GM12878 (cell line): ENCODE results near the gene OR4D6. TPM values are rescaled to one million over a fixed set of nuclear protein-coding genes. Genes with fewer than 3 reads are reported as not detected.

Source experiments
- ATAC-seq: fragments of 200-7000 bp; cut with Tn5 transposase; 3 replicates; pipeline ENCODE4 v1.9.1; 2020; ENCODE audit warnings: mild to moderate bottlenecking, moderate library complexity
- BruUV-seq: library from RNA; stranded (reverse); fragments of 400-500 nt; replicated peaks from 2 replicates; lab custom pipeline; 2021; lab: Mats Ljungman, UMichigan
- CTCF ChIA-PET: fragments of 300-600 bp; sonication (Branson Sonifier 250); formaldehyde crosslinking; extraction: SDS; loops from one replicate; lab custom pipeline; 2021; ENCODE audit warnings: inconsistent platforms; lab: Yijun Ruan, JAX
- POLR2A ChIA-PET: fragments of 350-600 bp; formaldehyde crosslinking; extraction: SDS; loops from one replicate; lab custom pipeline; 2021; ENCODE audit warnings: inconsistent platforms; lab: Charles Lee
- RAD21 ChIA-PET: fragments of 300-600 bp; sonication (Branson Sonifier 250); formaldehyde crosslinking; loops from one replicate; lab custom pipeline; 2023; ENCODE audit warnings: antibody characterized with exemption; ENCODE audit not compliant: unreplicated experiment; lab: Charles Lee
- SMC1A ChIA-PET: fragments of 300-600 bp; sonication (Branson Sonifier 250); formaldehyde crosslinking; loops from one replicate; lab custom pipeline; 2023; ENCODE audit not compliant: unreplicated experiment, uncharacterized antibody; lab: Charles Lee
- DNase-seq: peaks from one replicate; pipeline ENCODE4 v3.0.0-alpha.2; 2011; ENCODE audit warnings: low read depth, low spot score
- FAIRE-seq: peaks from 3 replicates; lab custom pipeline; 2011; peaks lifted over from hg19 to GRCh38; lab: Jason Lieb, UNC
- H2AFZ ChIP-seq: 2 replicates; pipeline ENCODE4 v1.6.0; 2011; ENCODE audit warnings: low read depth, low read length, control low read depth; ENCODE audit not compliant: control insufficient read depth
- H3K27ac ChIP-seq: 2 replicates; pipeline ENCODE4 v1.5.1; 2011; ENCODE audit warnings: control low read depth; ENCODE audit not compliant: control insufficient read depth, insufficient read depth
- H3K27me3 ChIP-seq, 2 experiments: replicated peaks in 1 of 2; 2 replicates each; pipeline versions ENCODE4 v1.6.0 to v1.6.1; 2011; ENCODE audit warnings: low read length in 1 of 2; ENCODE audit not compliant: control insufficient read depth in 2 of 2, insufficient read depth in 2 of 2
- H3K36me3 ChIP-seq, 2 experiments: 2 replicates each; pipeline ENCODE4 v1.5.1; 2011; ENCODE audit warnings: low read length in 1 of 2; ENCODE audit not compliant: control insufficient read depth in 2 of 2, insufficient read depth in 2 of 2
- H3K4me1 ChIP-seq: 2 replicates; pipeline ENCODE4 v1.6.1; 2011; ENCODE audit warnings: mild to moderate bottlenecking, low read length, moderate library complexity, mixed read lengths; ENCODE audit not compliant: control insufficient read depth, insufficient read depth
- H3K4me2 ChIP-seq: 2 replicates; pipeline ENCODE4 v1.6.0; 2011; ENCODE audit warnings: control low read depth; ENCODE audit not compliant: control insufficient read depth, insufficient read depth
- H3K4me3 ChIP-seq: fragments of 200-600 bp; sonication (generic); 2 replicates; pipeline ENCODE4 v1.5.1; 2016
- H3K79me2 ChIP-seq: 2 replicates; pipeline ENCODE4 v1.6.0; 2011; ENCODE audit warnings: low read length; ENCODE audit not compliant: control insufficient read depth, insufficient read depth
- H3K9ac ChIP-seq: 2 replicates; pipeline ENCODE4 v1.8.0; 2011; ENCODE audit warnings: low read length, control low read depth, mixed read lengths; ENCODE audit not compliant: control insufficient read depth, insufficient read depth
- H3K9me3 ChIP-seq: replicated peaks from 3 replicates; pipeline ENCODE4 v1.5.1; 2011; ENCODE audit warnings: mild to moderate bottlenecking, low read length; ENCODE audit not compliant: control insufficient read depth, insufficient read depth
- H4K20me1 ChIP-seq: 2 replicates; pipeline ENCODE4 v1.6.0; 2011; ENCODE audit not compliant: control insufficient read depth, insufficient read depth
- CBFB ChIP-seq: IDR thresholded peaks from 2 replicates; pipeline ENCODE4 v1.6.1; 2016; ENCODE audit warnings: antibody characterized with exemption, low read depth
- KAT2A ChIP-seq: conservative IDR thresholded peaks from 2 replicates; pipeline ENCODE4 v1.6.1; 2011; ENCODE audit warnings: low read depth, low read length; ENCODE audit not compliant: control insufficient read depth
- NFIC ChIP-seq: IDR thresholded peaks from 2 replicates; pipeline ENCODE4 v1.6.1; 2012; ENCODE audit warnings: low read depth, mild to moderate bottlenecking, inconsistent platforms, low read length, moderate library complexity
- POLR2AphosphoS2 ChIP-seq: IDR thresholded peaks from 2 replicates; pipeline ENCODE4 v1.6.1; 2011; ENCODE audit warnings: low read depth, mild to moderate bottlenecking, low read length, improper control_type of control experiment, moderate library complexity
- RELA ChIP-seq: fragments of 450-650 bp; IDR thresholded peaks from 2 replicates; pipeline ENCODE4 v1.8.0; 2014; ENCODE audit warnings: borderline replicate concordance; ENCODE audit not compliant: partially characterized antibody
- WGBS: methylation state at CpG from one replicate; pipeline ENCODE4 v1.1.6; 2016; ENCODE audit warnings: low lambda C conversion rate; ENCODE audit not compliant: insufficient replicate concordance, insufficient coverage; ENCODE audit errors: missing lambda C conversion rate; 5-methylcytosine and 5-hydroxymethylcytosine counted together
- in situ Hi-C: fragments of 300-500 bp; cut with MboI; formaldehyde crosslinking; loops from 9 replicates; pipeline ENCODE4 v1.14.3; 2018; ENCODE audit warnings: mixed read lengths
- intact Hi-C: fragments of 100-400 bp; cut with micrococcal nuclease; formaldehyde crosslinking; loops from one replicate; pipeline ENCODE4 v1.14.2; 2022; ENCODE audit not compliant: unreplicated experiment
- polyA plus RNA-seq, 11 experiments: library from polyadenylated mRNA; depleted of rRNA in 4 of 11; unstranded in 6 of 11; stranded (reverse) in 5 of 11; fragments of >200 nt; fragmentation: Nextera tagmentation in 4 of 11; fragmentation: Illumina TruSeq in 1 of 11; extraction: Ambion mirVana in 4 of 11; extraction: Trizol in 1 of 11; gene quantifications; 1 replicate in 1 of 11; 2 replicates in 10 of 11; pipeline versions ENCODE4 v1.2.1 to v1.2.3, GENCODE V29; 2011 to 2016; ENCODE audit warnings: inconsistent platforms in 2 of 11, missing spikeins in 2 of 11, low read depth in 1 of 11
- total RNA-seq, 4 experiments: library from RNA; depleted of rRNA in 3 of 4; stranded (reverse); fragments of >200 nt in 3 of 4; fragmentation: Illumina TruSeq in 1 of 4; extraction: Trizol in 1 of 4; gene quantifications; 2 replicates each; pipeline versions ENCODE4 v1.2.1 to v1.2.3, GENCODE V29; 2013 to 2021
- TF ChIP-seq, protein P1 (sequence below): IDR thresholded peaks from 2 replicates; pipeline ENCODE4 v1.6.1; 2012; ENCODE audit warnings: improper control_type of control experiment, low read depth, low read length; ENCODE audit not compliant: insufficient replicate concordance
- TF ChIP-seq, protein P2 (sequence below): fragments of 150-350 bp; IDR thresholded peaks from 2 replicates; pipeline ENCODE4 v1.6.1; 2014; ENCODE audit warnings: mild to moderate bottlenecking, low read depth, low read length
- TF ChIP-seq, protein P3 (sequence below): IDR thresholded peaks from 2 replicates; pipeline ENCODE4 v1.6.1; 2012; ENCODE audit warnings: low read length, inconsistent platforms

Gene OR4D6
- total and polyA plus RNA-seq, 10 of the 15 experiments (the other 5 are each of a cell fraction or from before 2014, with no cell fraction given), result not detected

DNA sequence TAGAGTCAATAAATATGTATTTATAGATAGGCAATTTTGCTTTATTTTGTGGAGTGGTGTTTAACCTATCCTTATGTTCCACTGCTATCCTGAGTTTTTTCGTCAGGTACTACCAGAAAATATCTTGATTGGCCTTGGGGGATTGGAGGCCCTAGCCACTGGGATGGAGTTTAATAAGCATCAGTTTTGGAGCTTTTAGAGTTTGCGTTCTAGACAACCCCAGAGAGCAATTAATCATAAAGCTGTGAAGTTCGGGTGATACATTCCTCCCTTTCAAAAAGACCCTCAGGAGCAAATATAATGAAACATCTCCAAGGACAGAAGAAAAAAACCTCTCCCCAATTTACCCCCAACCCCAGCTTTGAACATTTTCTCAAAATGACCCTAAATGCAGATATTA is 20.6 kb upstream of the OR4D6 start, which contains the start of gene OR5A1:
Gene OR5A1 (plus strand): TSS at position 301 of the 400 bp plus-strand sequence. CDS start 6,700 bp downstream, outside the sequence.
- no peak within 1 kb of the TSS for H3K4me2 ChIP-seq
- no peak within 1 kb of the TSS for H3K4me3 ChIP-seq
- 10% methylated on average over 3 of the region's 3 CpGs for WGBS
- CTCF ChIA-PET, result interaction anchor here (0.7 to 1.9 kb wide), 6 partner anchors 13 to 301 kb away, joined by 3 to 6 read pairs (median 4); no protein-coding TSS in a partner anchor
- intact Hi-C loops (no loop called here), in situ Hi-C loops (no loop called here)
- H2AFZ ChIP-seq, result no peak within 1 kb of the TSS
- H3K27me3 ChIP-seq, result peaks cover 1 to 4% of the 10 kb centered on the region in 2 experiments; a peak in 1 of 4 replicates
- no peaks in the 10 kb centered on the region for H3K79me2 ChIP-seq
- H3K9ac ChIP-seq, result no peak within 1 kb of the TSS
- no TSS peak for BruUV-seq
- POLR2A ChIA-PET, result no interaction called here
- FAIRE-seq, result no peak
- no peak for ATAC-seq
- DNase-seq, result no peak
- RAD21 ChIA-PET, result interaction anchor here (1.2 kb wide), 1 partner anchor 217 kb away, joined by 3 read pairs; no protein-coding TSS in a partner anchor
- H3K4me1 ChIP-seq, result no peaks in the 10 kb centered on the region
- H3K36me3 ChIP-seq, result no peaks in the 10 kb centered on the region
- SMC1A ChIA-PET, result interaction anchor here (0.6 to 0.7 kb wide), 2 partner anchors 169 to 266 kb away, joined by 3 read pairs; no protein-coding TSS in a partner anchor
- no peaks in the 10 kb centered on the region for H3K9me3 ChIP-seq
- TF ChIP-seq CBFB (no peak), NFIC (no peak)
- H4K20me1 ChIP-seq, result no peaks in the 10 kb centered on the region
- no peak within 1 kb of the TSS for H3K27ac ChIP-seq

DNA sequence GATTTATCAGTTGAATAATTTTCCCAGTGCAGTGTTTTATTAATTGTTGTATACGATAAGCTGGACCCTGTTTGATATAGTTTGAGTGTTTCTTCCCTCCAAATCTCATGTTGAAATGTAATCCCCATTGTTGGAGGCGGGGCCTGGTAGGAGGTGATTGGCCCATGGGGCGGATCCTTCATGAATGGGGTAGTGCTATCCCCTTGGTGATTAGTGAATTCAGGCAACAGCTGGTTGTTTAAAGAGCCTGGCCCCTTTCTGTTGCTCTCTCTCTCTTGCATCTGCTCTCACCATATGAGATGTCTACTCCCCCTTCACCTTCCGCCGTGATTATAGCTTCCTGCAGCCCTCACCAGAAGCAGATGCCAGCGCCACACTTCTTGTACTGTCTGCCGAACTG is 19.0 kb upstream of the OR4D6 start:
- Histone ChIP-seq H3K79me2 (no peaks in the 10 kb centered on the region), H3K9me3 (no peaks in the 10 kb centered on the region), H3K4me1 (no peaks in the 10 kb centered on the region), H3K4me3 (no peak overlapping the region), H2AFZ (no peak overlapping the region), H3K27me3 (0 out of 4 replicates have a peak, but pooled peaks cover 0 to 1% of the 10 kb centered on the region in 2 experiments), H4K20me1 (no peaks in the 10 kb centered on the region), H3K27ac (no peak overlapping the region), H3K4me2 (no peak overlapping the region), H3K9ac (no peak overlapping the region), H3K36me3 (no peaks in the 10 kb centered on the region)
- ATAC-seq (no peak), DNase-seq (no peak), FAIRE-seq (no peak)
- intact Hi-C loops (no loop called here), in situ Hi-C loops (no loop called here)
- POLR2A ChIA-PET, result no interaction called here
- CTCF ChIA-PET, result interaction anchor here (1.9 kb wide), 1 partner anchor 9 kb away, joined by 9 read pairs; no protein-coding TSS in a partner anchor
- SMC1A ChIA-PET, result no interaction called here
- RAD21 ChIA-PET, result no interaction called here
- WGBS, result 41% methylated on average over 7 of the region's 7 CpGs
- BruUV-seq, result no TSS peak
- TF ChIP-seq, protein P1, sequence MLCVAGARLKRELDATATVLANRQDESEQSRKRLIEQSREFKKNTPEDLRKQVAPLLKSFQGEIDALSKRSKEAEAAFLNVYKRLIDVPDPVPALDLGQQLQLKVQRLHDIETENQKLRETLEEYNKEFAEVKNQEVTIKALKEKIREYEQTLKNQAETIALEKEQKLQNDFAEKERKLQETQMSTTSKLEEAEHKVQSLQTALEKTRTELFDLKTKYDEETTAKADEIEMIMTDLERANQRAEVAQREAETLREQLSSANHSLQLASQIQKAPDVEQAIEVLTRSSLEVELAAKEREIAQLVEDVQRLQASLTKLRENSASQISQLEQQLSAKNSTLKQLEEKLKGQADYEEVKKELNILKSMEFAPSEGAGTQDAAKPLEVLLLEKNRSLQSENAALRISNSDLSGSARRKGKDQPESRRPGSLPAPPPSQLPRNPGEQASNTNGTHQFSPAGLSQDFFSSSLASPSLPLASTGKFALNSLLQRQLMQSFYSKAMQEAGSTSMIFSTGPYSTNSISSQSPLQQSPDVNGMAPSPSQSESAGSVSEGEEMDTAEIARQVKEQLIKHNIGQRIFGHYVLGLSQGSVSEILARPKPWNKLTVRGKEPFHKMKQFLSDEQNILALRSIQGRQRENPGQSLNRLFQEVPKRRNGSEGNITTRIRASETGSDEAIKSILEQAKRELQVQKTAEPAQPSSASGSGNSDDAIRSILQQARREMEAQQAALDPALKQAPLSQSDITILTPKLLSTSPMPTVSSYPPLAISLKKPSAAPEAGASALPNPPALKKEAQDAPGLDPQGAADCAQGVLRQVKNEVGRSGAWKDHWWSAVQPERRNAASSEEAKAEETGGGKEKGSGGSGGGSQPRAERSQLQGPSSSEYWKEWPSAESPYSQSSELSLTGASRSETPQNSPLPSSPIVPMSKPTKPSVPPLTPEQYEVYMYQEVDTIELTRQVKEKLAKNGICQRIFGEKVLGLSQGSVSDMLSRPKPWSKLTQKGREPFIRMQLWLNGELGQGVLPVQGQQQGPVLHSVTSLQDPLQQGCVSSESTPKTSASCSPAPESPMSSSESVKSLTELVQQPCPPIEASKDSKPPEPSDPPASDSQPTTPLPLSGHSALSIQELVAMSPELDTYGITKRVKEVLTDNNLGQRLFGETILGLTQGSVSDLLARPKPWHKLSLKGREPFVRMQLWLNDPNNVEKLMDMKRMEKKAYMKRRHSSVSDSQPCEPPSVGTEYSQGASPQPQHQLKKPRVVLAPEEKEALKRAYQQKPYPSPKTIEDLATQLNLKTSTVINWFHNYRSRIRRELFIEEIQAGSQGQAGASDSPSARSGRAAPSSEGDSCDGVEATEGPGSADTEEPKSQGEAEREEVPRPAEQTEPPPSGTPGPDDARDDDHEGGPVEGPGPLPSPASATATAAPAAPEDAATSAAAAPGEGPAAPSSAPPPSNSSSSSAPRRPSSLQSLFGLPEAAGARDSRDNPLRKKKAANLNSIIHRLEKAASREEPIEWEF, result no peak
- TF ChIP-seq RELA, result no peak
- TF ChIP-seq, protein P2, sequence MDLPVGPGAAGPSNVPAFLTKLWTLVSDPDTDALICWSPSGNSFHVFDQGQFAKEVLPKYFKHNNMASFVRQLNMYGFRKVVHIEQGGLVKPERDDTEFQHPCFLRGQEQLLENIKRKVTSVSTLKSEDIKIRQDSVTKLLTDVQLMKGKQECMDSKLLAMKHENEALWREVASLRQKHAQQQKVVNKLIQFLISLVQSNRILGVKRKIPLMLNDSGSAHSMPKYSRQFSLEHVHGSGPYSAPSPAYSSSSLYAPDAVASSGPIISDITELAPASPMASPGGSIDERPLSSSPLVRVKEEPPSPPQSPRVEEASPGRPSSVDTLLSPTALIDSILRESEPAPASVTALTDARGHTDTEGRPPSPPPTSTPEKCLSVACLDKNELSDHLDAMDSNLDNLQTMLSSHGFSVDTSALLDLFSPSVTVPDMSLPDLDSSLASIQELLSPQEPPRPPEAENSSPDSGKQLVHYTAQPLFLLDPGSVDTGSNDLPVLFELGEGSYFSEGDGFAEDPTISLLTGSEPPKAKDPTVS, result no peak
- TF ChIP-seq POLR2AphosphoS2, result no peak
- TF ChIP-seq, protein P3, sequence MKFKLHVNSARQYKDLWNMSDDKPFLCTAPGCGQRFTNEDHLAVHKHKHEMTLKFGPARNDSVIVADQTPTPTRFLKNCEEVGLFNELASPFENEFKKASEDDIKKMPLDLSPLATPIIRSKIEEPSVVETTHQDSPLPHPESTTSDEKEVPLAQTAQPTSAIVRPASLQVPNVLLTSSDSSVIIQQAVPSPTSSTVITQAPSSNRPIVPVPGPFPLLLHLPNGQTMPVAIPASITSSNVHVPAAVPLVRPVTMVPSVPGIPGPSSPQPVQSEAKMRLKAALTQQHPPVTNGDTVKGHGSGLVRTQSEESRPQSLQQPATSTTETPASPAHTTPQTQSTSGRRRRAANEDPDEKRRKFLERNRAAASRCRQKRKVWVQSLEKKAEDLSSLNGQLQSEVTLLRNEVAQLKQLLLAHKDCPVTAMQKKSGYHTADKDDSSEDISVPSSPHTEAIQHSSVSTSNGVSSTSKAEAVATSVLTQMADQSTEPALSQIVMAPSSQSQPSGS, result no peak
- TF ChIP-seq KAT2A, result no peak
